ENCODE measurements around the gene TBC1D9.

DNA sequence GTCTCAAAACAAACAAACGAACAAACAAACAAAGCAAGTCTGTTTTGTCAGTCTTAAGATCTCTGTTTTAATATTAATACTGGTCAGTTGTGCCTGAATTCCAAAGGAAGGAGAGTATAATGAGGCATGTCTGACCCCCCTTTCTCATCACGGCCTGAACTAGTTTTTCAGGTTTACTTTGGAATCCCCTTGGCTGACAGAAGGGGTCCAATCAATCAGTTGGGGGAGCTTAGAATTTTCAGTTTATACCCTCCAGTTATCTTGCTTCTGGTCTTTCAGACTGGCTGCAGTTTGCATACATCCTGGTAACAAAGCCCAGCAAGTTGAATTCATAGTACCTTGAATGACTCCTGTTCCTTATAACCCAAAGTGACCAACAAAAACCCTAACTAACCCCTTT is 41.1 kb downstream of the TBC1D9 start:
- TF ChIP-seq, protein P1, sequence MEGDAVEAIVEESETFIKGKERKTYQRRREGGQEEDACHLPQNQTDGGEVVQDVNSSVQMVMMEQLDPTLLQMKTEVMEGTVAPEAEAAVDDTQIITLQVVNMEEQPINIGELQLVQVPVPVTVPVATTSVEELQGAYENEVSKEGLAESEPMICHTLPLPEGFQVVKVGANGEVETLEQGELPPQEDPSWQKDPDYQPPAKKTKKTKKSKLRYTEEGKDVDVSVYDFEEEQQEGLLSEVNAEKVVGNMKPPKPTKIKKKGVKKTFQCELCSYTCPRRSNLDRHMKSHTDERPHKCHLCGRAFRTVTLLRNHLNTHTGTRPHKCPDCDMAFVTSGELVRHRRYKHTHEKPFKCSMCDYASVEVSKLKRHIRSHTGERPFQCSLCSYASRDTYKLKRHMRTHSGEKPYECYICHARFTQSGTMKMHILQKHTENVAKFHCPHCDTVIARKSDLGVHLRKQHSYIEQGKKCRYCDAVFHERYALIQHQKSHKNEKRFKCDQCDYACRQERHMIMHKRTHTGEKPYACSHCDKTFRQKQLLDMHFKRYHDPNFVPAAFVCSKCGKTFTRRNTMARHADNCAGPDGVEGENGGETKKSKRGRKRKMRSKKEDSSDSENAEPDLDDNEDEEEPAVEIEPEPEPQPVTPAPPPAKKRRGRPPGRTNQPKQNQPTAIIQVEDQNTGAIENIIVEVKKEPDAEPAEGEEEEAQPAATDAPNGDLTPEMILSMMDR (conservative IDR thresholded peaks at IDR 0.05; ENCODE audit: low read length) = no peak
- TF ChIP-seq EZH2phosphoT487 (IDR thresholded peaks at IDR 0.05; ENCODE audit: borderline replicate concordance, low read depth, low read length) = no peak
